ENCODE measurements around the gene ZCCHC2. TPM values are rescaled to one million over a fixed set of nuclear protein-coding genes. Genes with fewer than 3 reads are reported as not detected.

Gene ZCCHC2
- total and polyA plus RNA-seq, 2 of the 8 experiments (the other 6 are each of a cell fraction or from before 2014, with no cell fraction given), result 13.5 to 18.6 TPM

DNA sequence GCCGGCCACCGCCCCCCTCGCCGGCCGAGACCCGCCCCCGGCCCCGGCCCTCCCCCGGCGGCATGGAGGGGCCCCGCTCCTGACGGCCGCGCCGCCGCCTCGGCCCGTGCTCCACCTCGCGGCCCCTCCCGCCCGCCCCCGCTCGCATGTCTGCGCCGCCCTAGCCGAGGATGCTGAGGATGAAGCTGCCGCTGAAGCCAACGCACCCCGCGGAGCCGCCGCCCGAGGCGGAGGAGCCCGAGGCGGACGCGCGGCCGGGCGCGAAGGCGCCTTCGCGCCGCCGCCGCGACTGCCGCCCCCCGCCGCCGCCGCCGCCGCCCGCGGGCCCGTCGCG lies 397 bp downstream of the ZCCHC2 start:
- Histone ChIP-seq H4K91ac (replicated peaks; ENCODE audit: insufficient read length, low read length) (no peak overlapping the region), H4K8ac (ENCODE audit: extremely low read depth, insufficient read depth, low read length) (no peak overlapping the region), H3K9me3 (ENCODE audit: insufficient read depth in 2 of 2, low read depth in 1 of 2, low read length in 1 of 2) (no peaks in the 10 kb centered on the region), H2BK20ac (ENCODE audit: low read length) (no peak overlapping the region), H3K9ac (replicated peaks in 1 of 4; ENCODE audit: extremely low read depth in 1 of 4, low read depth in 3 of 4, low read length in 3 of 4) (no peak overlapping the region), H2BK120ac (replicated peaks; ENCODE audit: low read depth, low read length) (no peak overlapping the region), H3K36me3 (ENCODE audit: control insufficient read depth in 2 of 4, insufficient read depth in 4 of 4, low read length in 3 of 4) (no peaks in the 10 kb centered on the region), H4K5ac (ENCODE audit: insufficient read length, low read depth, low read length) (no peak overlapping the region), H3K27ac (ENCODE audit: low read depth, low read length) (no peak overlapping the region), H3K79me1 (ENCODE audit: low read depth, low read length) (no peaks in the 10 kb centered on the region), H4K20me1 (replicated peaks in 1 of 2; ENCODE audit: control insufficient read depth in 1 of 2, insufficient read depth in 2 of 2, low read length in 2 of 2) (peaks cover 8 to 19% of the 10 kb centered on the region in 2 experiments), H3K23me2 (ENCODE audit: low read depth, low read length) (peaks cover 20% of the 10 kb centered on the region; the same call in 1 of the 2 replicates), H3K14ac (ENCODE audit: insufficient read length) (no peak overlapping the region), H3K4me2 (ENCODE audit: insufficient read depth in 1 of 2, low read depth in 2 of 2, low read length in 2 of 2) (peak overlapping the region in 1 of 2 experiments; percentile 83; a peak in 1 of 4 replicates), H3K18ac (ENCODE audit: extremely low read depth, low read length) (no peak overlapping the region), H2BK12ac (ENCODE audit: low read depth, low read length) (no peak overlapping the region), H2AK5ac (ENCODE audit: low read depth, low read length) (no peak overlapping the region), H3K56ac (replicated peaks; ENCODE audit: insufficient read length, low read depth, low read length) (no peak overlapping the region), H3K23ac (ENCODE audit: insufficient read length) (no peak overlapping the region), H3K4ac (replicated peaks; ENCODE audit: insufficient read length, low read depth, low read length) (no peak overlapping the region), H2AFZ (ENCODE audit: low read length) (no peak overlapping the region), H3K27me3 (replicated peaks in 1 of 4; ENCODE audit: control insufficient read depth in 3 of 4, extremely low read depth in 1 of 4, insufficient read depth in 3 of 4, low read length in 3 of 4) (peaks cover 0 to 29% (median 17%) of the 10 kb centered on the region in 4 experiments; a peak in 6 of 7 replicates), H3K4me1 (replicated peaks in 1 of 4; ENCODE audit: control insufficient read depth in 3 of 4, insufficient read depth in 4 of 4, low read length in 3 of 4) (peaks cover 0 to 11% (median 6%) of the 10 kb centered on the region in 4 experiments; a peak in 6 of 7 replicates), H3K4me3 (ENCODE audit: extremely low read depth in 1 of 4, insufficient read depth in 2 of 4, low read depth in 3 of 4, low read length in 4 of 4) (peak overlapping the region; percentile 50 to 85 (median 84); a peak in 5 of 8 replicates), H2BK5ac (ENCODE audit: low read depth, low read length) (0 out of 2 replicates have a peak overlapping the region, but pooled peaks have one; percentile 91), H3K79me2 (ENCODE audit: control insufficient read depth in 1 of 2, insufficient read depth in 2 of 2, low read length in 2 of 2) (peaks cover 0 to 16% of the 10 kb centered on the region in 2 experiments; a peak in 2 of 4 replicates), H2BK15ac (ENCODE audit: low read length) (no peak overlapping the region)
- WGBS, 2 experiments (ENCODE audit: extremely low coverage in 1 of 2, insufficient coverage in 1 of 2, insufficient read length in 1 of 2, insufficient replicate concordance in 2 of 2, low coverage in 1 of 2, low lambda C conversion rate in 2 of 2, missing lambda C conversion rate in 1 of 2), result no CpG with 5 or more reads among the region's 62 CpGs
- FAIRE-seq (no peak), DNase-seq (ENCODE audit: low read depth in 1 of 2, low spot score in 2 of 2) (no peak)
- ChIA-PET POLR2A (ENCODE audit: partially characterized antibody) (interaction anchor here (1.9 kb wide), 1 partner anchor 86 kb away, joined by 4 read pairs; no protein-coding TSS in a partner anchor), CTCF (ENCODE audit: partially characterized antibody) (interaction anchor here (1.9 kb wide), 1 partner anchor 64 kb away, joined by 4 read pairs; no protein-coding TSS in a partner anchor)
- no peak for TF ChIP-seq SRF (IDR thresholded peaks at IDR 0.05; ENCODE audit: low read depth, low read length)
- TF ChIP-seq USF2 (IDR thresholded peaks at IDR 0.05; ENCODE audit: low read length), result no peak
- TF ChIP-seq RXRA (IDR thresholded peaks at IDR 0.05; ENCODE audit: insufficient read depth, low read depth, low read length), result no peak
- no peak for TF ChIP-seq CHD1 (IDR thresholded peaks at IDR 0.05; ENCODE audit: low read depth, low read length)
- TF ChIP-seq RNF2 (IDR thresholded peaks at IDR 0.05; ENCODE audit: borderline replicate concordance, low read depth, low read length, missing control alignments, poor library complexity, severe bottlenecking), result no peak
- TF ChIP-seq SIX5 (IDR thresholded peaks at IDR 0.05; ENCODE audit: low read depth, low read length), result no peak
- TF ChIP-seq MAFK (IDR thresholded peaks at IDR 0.05; ENCODE audit: low read depth, low read length), result no peak
- TF ChIP-seq HDAC2 (IDR thresholded peaks at IDR 0.05; ENCODE audit: borderline replicate concordance in 1 of 2, low read depth in 2 of 2, low read length in 2 of 2), result no peak
